ENCODE results near the gene GPI.
A peak's percentile ranks its signal among the peaks of the same experiment; 100 is the strongest.

GPI gene

DNA sequence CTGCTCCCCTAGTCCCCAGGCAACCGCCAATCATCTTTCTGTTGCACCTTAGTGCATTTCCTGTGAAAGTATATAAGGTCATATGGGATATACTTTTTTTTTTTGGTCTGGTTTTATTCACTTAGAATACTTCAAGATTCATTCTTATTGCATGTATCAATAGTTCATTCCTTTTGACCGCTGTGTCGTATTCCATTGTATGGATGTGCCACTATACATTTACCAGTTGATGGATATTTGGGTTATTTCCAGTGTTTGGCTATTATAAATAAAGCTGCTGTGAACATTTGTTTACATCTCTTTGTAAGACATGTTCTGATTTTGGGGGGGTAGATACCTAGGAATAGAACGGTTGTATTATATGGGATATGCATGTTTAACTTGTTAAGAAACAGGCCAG, 53.3 kb downstream of the GPI start:
- H3K27me3 ChIP-seq (ENCODE audit: low read depth, low read length): no peaks in the 10 kb centered on the region
- H3K9me3 ChIP-seq (ENCODE audit: insufficient read depth, low read length): no peaks in the 10 kb centered on the region

DNA sequence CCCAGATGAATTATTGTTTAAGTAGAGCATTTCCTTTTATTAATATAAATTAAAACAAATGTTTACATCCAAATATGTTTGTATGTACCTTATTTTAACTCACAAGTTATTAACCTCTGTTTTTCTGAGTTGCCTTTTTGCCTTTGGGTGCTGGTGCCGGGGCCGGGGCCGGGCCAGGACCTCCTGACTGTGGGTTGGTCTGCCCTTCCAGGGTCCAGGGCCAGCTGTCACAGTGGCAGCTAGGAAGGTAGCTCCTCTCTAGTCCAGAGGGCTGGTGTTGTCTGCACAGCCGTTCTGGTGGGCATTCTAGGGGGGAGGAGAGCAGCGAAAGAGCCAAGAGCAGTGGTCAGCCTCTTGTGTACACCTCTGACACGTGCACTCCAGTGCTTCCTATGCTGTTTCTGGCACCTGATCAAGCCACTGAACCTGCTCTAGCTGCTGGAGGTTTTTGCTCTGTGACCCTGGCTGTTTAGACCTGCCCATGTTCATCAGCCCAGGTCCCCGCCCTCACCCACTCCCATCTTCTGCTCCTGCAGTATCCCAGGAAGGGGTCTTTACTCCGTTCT, 61.2 kb downstream of the GPI start:
- H3K9me3 ChIP-seq (ENCODE audit: insufficient read depth, low read length): no peaks in the 10 kb centered on the region
- H3K4me2 ChIP-seq (ENCODE audit: low read length): no peak overlapping the region
- H4K20me1 ChIP-seq (ENCODE audit: insufficient read depth, low read length): peaks cover 25% of the 10 kb centered on the region
- H3K27ac ChIP-seq (ENCODE audit: low read length): no peak overlapping the region
- H3K79me2 ChIP-seq (ENCODE audit: low read length): peaks cover 46% of the 10 kb centered on the region
- no peak for TF ChIP-seq EZH2phosphoT487 (IDR thresholded peaks at IDR 0.05; ENCODE audit: low read depth)
- TF ChIP-seq, protein P1, sequence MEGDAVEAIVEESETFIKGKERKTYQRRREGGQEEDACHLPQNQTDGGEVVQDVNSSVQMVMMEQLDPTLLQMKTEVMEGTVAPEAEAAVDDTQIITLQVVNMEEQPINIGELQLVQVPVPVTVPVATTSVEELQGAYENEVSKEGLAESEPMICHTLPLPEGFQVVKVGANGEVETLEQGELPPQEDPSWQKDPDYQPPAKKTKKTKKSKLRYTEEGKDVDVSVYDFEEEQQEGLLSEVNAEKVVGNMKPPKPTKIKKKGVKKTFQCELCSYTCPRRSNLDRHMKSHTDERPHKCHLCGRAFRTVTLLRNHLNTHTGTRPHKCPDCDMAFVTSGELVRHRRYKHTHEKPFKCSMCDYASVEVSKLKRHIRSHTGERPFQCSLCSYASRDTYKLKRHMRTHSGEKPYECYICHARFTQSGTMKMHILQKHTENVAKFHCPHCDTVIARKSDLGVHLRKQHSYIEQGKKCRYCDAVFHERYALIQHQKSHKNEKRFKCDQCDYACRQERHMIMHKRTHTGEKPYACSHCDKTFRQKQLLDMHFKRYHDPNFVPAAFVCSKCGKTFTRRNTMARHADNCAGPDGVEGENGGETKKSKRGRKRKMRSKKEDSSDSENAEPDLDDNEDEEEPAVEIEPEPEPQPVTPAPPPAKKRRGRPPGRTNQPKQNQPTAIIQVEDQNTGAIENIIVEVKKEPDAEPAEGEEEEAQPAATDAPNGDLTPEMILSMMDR (IDR thresholded peaks at IDR 0.05; ENCODE audit: low read depth, low read length): no peak
- H3K9ac ChIP-seq (ENCODE audit: low read length): no peak overlapping the region
- peaks cover 37% of the 10 kb centered on the region for H3K36me3 ChIP-seq (replicated peaks; ENCODE audit: low read depth, low read length)
- H3K4me1 ChIP-seq (ENCODE audit: low read length): peaks cover 17% of the 10 kb centered on the region
- H2AFZ ChIP-seq (ENCODE audit: low read depth, low read length): no peak overlapping the region
- no peaks in the 10 kb centered on the region for H3K27me3 ChIP-seq (ENCODE audit: low read depth, low read length)
- H3K4me3 ChIP-seq (ENCODE audit: low read length): no peak overlapping the region

More for the DNA sequence above, 53.3 kb downstream of the GPI start:
- peaks cover 59% of the 10 kb centered on the region for H3K36me3 ChIP-seq (replicated peaks; ENCODE audit: low read depth, low read length)
- H3K27ac ChIP-seq (ENCODE audit: low read length): no peak overlapping the region
- peaks cover 42% of the 10 kb centered on the region for H3K79me2 ChIP-seq (ENCODE audit: low read length)
- no peak overlapping the region for H3K4me3 ChIP-seq (ENCODE audit: low read length)
- TF ChIP-seq, protein P1 (IDR thresholded peaks at IDR 0.05; ENCODE audit: low read depth, low read length): no peak
- TF ChIP-seq EZH2phosphoT487 (IDR thresholded peaks at IDR 0.05; ENCODE audit: low read depth): no peak
- no peaks in the 10 kb centered on the region for H4K20me1 ChIP-seq (ENCODE audit: insufficient read depth, low read length)
- H2AFZ ChIP-seq (ENCODE audit: low read depth, low read length): no peak overlapping the region
- H3K4me2 ChIP-seq (ENCODE audit: low read length): no peak overlapping the region
- no peak overlapping the region for H3K9ac ChIP-seq (ENCODE audit: low read length)
- no peaks in the 10 kb centered on the region for H3K4me1 ChIP-seq (ENCODE audit: low read length)

DNA sequence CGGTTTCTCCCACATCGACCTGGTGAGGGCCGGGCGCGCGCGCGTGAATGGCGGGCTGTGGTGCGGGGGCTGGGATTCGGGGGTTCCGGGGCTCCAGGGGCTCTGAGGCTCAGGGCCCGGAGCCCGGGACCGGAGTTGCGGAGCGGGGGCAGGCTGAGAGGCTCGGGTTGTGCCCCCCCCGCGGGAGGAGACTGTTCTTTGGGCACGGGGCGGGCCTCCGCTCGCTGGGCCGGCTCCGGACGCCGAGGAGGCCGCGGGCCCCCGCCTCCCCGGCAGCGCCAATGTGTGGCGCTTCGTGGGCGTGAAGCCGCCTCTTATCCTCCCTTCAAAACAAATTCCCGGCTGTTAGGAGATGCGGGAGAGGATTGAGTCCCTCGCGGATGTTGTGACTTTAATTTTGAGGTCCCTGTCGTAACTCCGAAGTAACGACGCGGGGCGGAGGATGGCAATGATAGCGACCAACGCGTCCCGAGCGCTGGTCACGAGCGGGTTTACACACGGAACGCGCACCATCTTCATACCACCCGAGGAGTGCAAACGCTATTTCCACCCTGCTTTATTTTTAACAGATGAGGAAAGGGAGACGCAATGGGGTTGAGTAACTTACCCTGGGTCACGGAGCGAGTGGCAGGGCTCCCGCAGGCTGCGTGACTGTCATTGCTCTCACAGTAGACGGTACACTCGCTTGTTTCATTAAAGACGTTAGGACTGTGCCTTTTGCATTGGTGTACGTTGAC, 63.7 kb downstream of the GPI start:
- Histone ChIP-seq H3K4me2 (ENCODE audit: low read length) (peak overlapping the region; percentile 84), H3K36me3 (replicated peaks; ENCODE audit: low read depth, low read length) (peaks cover 43% of the 10 kb centered on the region), H3K4me1 (ENCODE audit: low read length) (peaks cover 17% of the 10 kb centered on the region), H3K9me3 (ENCODE audit: insufficient read depth, low read length) (no peaks in the 10 kb centered on the region), H2AFZ (ENCODE audit: low read depth, low read length) (0 out of 2 replicates have a peak overlapping the region, but pooled peaks have one; percentile 3), H3K79me2 (ENCODE audit: low read length) (peaks cover 71% of the 10 kb centered on the region), H4K20me1 (ENCODE audit: insufficient read depth, low read length) (peaks cover 50% of the 10 kb centered on the region), H3K27ac (ENCODE audit: low read length) (peak overlapping the region; percentile 72), H3K27me3 (ENCODE audit: low read depth, low read length) (no peaks in the 10 kb centered on the region), H3K9ac (ENCODE audit: low read length) (peak overlapping the region; percentile 94), H3K4me3 (ENCODE audit: low read length) (peak overlapping the region; percentile 98)
- TF ChIP-seq, protein P1 (IDR thresholded peaks at IDR 0.05; ENCODE audit: low read depth, low read length): 0 out of 2 replicates have a peak, but pooled peaks have one; percentile 4
- no peak for TF ChIP-seq EZH2phosphoT487 (IDR thresholded peaks at IDR 0.05; ENCODE audit: low read depth)

DNA sequence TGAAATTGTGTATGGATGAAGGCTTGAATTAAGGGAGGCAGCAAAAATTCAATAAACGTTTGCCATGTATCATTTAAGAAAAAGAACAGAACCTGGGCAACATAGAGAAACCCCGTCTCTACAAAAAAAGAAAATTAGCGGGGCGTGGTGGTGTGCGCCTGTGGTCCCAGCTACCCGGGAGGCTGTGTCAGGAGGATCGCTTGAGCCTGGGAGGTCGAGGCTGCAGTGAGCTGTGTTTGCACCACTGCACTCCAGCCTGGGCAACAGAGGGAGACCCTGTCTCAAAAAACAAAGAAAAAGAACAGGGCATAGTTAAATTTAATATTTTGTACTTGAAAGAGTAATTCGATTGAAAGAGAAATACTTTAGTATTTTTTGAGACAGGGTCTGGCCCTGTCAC, 64.6 kb downstream of the GPI start:
- peaks cover 74% of the 10 kb centered on the region for H3K79me2 ChIP-seq (ENCODE audit: low read length)
- H3K9me3 ChIP-seq (ENCODE audit: insufficient read depth, low read length): no peaks in the 10 kb centered on the region
- H3K27ac ChIP-seq (ENCODE audit: low read length): no peak overlapping the region
- H3K4me3 ChIP-seq (ENCODE audit: low read length): peak overlapping the region; percentile 98
- TF ChIP-seq, protein P1 (IDR thresholded peaks at IDR 0.05; ENCODE audit: low read depth, low read length): no peak
- no peak for TF ChIP-seq EZH2phosphoT487 (IDR thresholded peaks at IDR 0.05; ENCODE audit: low read depth)
- H4K20me1 ChIP-seq (ENCODE audit: insufficient read depth, low read length): peaks cover 59% of the 10 kb centered on the region
- no peaks in the 10 kb centered on the region for H3K27me3 ChIP-seq (ENCODE audit: low read depth, low read length)
- peak overlapping the region; percentile 84 for H3K4me2 ChIP-seq (ENCODE audit: low read length)
- H3K9ac ChIP-seq (ENCODE audit: low read length): peak overlapping the region; percentile 94
- no peak overlapping the region for H2AFZ ChIP-seq (ENCODE audit: low read depth, low read length)
- H3K4me1 ChIP-seq (ENCODE audit: low read length): peaks cover 17% of the 10 kb centered on the region
- peaks cover 44% of the 10 kb centered on the region for H3K36me3 ChIP-seq (replicated peaks; ENCODE audit: low read depth, low read length)

Data from OCI-LY3 (cell line).